ENCODE results near the gene CNTNAP2.

The CNTNAP2 gene

DNA sequence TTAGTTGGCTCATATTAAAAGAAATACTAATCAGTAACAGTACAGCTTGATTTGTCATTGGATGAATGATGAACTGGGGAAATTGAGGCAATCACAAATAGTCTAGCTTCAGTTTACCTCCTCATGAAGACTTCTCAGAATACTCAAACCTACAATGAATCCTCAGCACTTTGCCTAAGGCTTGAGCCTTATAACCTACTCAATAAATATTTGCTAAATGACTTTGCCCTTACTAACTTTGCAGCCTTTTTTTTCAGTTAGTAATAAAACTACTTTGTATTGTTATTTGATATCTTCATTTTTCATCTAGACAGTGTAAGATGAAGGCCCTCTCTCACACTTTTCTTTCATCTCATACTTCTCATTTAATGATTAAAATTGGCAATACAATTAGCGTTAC, 1311.5 kb downstream of the CNTNAP2 start:
- no peak for DNase-seq

DNA sequence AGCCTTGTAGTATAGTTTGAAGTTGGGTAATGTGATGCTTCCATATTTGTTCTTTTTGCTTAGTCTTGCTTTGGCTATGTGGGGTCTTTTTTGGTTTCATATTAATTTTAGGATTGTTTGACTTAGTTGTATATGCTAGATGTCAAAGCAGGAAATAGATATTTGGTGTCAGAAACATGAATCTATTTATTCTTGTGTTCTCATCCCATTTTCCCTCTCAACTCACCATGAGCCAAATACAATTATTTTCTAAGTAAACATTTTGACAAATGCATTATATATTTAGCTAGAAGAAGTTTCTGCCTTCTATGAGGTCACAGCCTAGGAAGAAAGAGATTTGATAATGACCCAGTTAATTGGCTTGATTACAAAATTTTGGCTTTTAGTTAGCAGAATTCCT, 1313.4 kb downstream of the CNTNAP2 start:
- no peak for DNase-seq

DNA sequence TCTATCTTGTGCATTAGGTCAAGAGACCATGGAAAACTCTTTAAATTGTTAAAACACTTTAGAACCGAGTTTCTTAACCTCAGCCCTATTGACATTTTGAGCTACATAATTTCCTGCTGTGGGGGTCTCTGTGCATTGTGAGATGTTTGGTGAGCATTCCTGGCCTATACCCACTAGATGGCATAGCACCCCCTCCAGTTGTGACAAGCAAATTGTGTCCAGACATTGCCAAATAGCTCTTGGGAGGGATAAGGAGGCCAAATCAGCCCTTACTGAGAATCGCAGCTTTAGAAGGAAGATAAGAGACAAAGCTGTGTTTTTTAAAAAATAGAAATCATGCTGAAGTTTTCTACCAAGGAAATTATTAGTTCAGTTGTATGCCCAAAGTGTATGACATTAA, 1315.5 kb downstream of the CNTNAP2 start:
- DNase-seq: no peak

DNA sequence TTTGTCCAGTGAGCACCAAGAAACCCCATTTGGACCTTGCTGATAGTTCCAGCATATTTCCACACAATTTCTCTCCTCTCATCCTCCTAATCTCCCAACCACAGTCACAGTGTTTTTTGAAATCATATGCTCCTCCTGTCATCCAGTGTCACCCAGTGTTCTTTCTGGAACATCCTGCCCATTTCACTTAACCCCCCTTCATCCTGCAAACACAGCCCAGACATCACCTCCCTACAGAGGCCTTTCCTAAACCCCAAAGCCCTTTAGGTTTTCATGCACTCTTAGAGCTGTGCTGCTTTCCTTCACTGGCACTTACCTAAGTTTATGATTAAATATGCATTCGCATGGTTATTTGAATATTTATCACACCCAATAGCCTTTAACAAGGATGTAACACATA, 1316.0 kb downstream of the CNTNAP2 start:
- no peak for DNase-seq

DNA sequence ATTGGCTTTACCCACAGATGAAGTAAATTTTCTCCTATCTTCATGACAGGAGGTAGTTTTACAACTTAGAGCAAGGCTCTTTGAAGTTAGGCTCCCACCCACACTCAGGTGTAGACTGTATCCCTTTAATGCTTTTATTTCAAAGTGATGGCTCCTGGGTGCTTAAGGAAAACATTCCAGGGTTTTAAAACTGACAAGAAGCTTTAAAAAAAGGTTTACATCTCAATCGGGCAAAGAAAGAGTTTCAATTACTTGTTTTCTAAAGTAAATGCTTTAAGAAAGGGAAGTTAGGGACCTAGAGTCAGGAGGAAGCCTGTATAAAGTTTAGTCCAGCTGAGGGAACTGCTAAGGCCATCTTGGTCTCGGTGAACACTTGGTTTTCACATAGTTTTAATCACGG, 1320.1 kb downstream of the CNTNAP2 start:
- no peak for DNase-seq

DNA sequence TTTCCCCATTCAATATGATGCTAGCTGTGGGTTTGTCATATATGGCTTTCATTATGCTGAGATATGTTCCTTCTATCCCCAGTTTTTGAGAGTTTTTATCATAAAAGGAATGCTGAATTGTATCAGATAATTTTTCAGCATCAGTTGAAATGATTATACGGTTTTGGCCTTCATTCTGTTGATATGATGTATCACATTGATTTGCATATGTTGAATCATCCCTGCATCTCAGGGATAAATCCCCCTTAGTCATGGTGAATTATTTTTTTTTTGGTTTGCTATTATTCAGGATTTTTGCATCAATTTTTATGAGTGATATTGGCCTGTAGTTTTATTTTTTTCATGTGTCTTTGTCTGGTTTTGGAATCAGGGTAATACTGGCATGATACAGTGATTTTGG, 1321.6 kb downstream of the CNTNAP2 start:
- no peak for DNase-seq

DNA sequence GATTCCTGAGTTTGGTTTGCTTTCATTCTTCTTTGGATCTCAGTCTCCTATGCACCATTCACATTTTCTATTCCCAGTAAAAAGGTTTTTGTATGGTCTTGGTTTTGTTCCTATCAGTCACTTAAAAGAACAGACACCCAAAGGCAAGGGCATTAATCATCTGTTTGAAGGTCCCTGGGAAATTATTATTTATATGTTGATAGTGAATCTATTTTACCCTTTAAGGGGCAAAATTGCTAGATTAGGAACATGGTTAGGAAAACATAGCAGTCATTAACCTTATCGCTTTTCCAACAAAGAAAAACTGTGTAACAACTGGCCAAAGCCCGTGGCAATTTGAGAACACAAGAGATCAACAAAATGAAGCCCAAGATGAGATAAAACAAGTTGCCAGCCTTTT, 1327.3 kb downstream of the CNTNAP2 start:
- no peak for DNase-seq

DNA sequence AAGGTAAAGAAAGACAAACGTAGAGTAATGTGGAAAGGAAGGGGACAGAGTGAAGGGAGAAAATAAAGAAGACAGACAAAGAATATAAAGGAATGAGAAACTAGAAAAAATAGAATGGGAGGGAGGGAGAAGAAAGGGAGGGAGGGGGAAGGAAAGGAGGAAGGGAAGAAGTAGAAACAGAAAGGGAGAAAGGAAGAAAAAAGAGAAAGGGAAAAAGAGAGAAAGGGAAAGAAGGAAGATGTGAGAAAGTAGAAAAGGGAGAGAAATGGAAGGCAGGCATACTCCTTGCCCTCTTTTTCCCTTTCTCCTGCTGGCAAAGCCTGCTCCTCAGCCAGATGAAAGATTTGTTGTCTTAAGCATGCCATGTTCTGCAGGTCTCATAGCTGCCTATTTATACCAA, 1336.2 kb downstream of the CNTNAP2 start:
- no peak for DNase-seq

DNA sequence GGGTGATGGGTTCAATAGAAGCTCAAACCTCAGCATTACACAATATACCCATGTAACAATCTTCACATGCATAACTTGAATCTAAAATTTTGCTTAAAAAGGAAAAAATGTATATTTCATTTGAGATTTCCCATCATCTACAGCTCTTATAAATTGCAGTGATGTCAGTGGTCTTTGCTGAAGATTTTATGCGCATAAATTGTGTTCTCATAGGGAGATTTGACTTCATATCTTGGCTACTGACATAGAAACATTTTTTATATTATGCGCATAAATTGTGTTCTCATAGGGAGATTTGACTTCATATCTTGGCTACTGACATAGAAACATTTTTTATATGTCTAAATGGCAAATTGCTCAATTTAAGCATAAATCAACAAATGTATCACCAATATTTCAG, 1348.6 kb downstream of the CNTNAP2 start:
- no peak for DNase-seq

DNA sequence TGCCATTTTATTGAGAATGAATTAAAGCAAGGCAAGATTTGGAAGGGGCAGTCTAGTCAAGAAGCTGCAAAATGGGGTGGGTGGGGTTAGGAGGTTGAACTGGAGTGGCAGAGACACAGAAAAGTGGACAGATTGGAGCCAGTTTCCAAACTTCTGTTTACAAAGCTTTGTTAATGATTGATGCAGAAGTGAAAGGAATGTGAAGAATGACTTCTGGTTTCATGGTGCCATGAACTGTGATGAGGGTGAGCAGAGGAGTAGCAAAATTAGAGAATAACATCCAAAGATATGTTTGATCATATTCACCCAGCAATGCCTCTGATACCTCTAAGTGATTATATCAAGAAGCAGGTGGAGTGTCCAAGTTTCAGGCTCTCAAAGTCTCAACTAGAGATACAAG, 1356.0 kb downstream of the CNTNAP2 start:
- no peak for DNase-seq

DNA sequence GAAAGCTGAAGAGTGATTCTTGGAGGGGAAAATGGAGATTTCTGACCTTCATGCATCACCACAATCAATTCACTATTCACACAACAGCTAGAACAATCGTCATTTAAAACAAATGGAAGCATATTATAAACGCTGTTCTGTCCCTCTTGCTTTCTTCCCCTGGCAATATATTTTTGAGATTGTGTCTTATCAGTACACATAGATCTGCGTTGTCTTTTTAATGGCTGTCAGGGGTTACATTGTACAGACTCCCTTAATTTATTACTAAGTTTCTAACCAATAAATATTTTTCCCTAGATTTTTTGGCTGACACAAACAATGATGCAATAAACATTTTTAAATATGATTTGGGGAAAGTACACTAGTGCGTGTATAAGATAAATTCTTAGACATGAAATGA, 1358.3 kb downstream of the CNTNAP2 start:
- DNase-seq: no peak

DNA sequence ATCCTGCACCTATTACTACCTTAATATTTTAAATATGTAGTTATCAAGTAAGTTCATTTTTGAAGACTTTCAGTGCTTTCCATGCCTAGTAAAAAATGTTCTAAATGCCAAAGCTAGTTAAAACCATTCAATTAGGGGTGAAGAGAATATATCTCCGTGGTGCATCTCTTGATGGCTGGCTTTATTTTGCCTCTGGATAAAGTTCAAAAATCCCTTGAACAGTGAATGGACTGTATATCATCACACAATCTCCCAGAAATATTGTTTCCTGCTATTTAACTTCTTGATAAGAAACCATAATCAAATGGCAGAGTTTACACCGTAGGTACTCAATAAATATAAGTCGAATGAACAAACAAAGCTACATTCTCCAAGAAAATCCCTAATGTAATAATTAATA, 1360.9 kb downstream of the CNTNAP2 start:
- DNase-seq: no peak

DNA sequence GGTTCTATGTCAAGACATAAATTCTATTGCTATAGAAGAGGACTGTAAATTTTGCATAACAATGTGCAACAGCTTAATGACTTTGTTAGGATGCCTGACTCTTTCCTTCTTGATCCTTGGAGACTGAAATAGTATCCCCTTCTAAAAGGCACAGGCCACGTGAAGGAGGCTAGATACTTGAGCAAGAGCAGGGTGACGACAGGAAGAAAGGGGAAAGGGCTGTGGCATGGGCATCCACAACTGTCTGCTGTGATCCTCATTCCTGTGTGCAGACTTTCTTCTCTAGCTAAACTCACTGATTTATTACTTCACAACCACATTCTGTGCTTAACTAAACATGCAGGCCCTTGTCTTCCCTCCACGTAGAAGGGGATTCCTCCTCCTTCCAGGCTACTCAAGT, 1362.2 kb downstream of the CNTNAP2 start:
- no peak for DNase-seq

DNA sequence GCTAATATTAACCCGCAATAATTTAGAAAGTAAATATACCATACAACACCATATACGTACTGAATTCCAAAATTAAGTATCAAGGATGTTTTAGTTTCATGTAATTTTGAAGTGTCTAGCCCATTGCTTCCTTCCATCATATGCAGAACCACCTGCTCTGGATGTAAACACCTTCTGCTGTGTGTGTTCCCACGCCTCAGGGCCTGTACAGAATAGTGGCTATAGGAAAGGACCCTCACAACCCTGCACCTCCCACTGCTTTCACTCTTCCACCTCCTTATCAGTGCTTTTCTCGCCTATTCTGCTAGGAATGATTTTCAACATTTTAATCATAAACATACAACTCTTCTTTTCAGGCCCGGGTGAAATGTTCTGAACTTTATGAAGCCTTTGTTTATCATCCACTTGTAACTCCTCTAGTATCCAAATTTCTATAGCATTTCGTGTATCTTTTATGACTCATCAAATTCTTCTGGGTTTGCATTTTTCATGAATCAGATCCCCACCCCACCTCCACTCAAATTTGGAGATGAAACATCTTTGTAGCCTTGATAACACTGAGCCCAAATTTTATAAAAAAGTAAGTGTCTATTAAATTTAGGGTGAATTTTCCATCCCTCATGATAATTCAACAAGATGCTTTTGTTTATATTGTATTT, 1367.2 kb downstream of the CNTNAP2 start:
- DNase-seq: no peak

DNA sequence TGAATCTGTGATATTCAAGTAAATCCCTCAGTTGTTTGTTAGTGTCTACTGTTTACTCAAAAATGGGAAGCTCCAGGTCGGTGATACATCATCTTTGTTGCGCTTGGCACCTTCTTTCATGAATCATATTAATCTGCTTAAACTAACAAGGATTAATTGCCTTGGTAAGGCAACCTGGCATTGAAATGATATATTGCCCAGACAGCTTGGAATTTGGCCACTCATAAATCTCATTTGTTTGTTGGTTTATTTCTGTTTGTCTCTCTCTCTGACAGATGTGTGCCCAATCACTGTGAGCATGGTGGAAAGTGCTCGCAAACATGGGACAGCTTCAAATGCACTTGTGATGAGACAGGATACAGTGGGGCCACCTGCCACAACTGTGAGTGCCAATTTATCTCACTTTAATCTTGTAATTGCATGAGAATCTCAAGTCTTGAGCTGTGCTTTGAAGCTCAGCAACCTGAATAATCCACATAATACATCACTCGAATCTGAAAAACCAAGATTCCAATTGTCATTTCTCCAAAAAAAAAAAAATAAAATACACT, 1369.1 kb downstream of the CNTNAP2 start:
- DNase-seq: no peak

DNA sequence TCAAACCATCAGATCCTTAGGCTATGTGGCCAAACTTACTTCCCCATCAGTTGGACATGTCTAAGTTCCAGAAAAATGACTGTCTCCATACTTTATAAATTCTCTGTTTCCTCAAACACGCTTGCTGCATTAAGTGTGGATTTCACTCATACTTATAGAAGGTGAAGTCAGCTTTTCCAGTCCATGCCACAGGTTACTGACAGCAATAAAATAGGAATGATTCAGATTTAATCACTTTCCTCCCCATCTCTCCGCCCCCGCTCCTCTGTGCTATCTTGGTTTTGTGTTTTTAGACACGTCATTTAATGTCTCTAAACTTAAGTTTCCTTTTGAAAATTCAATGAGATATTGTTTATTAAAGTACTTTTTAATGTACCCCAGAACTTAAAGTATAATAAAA, 1376.0 kb downstream of the CNTNAP2 start:
- no peak for DNase-seq

DNA sequence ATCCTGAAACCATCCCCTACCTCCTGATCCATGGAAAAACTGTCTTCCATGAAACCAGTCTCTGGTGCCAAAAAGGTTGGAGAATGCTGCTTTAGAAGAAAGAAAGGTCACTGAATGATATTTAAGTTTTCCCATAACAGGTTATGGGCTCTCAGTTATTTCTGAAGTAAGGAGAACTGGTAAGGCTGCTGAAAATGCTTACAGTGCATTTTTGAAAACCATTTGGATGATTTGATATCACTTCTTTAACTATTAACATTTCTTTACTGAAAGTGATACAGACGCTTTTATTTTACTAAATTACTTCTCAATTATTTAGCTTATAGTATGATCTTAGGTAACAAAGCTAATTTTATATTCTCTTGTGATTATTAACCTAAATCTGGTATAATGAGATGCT, 1379.6 kb downstream of the CNTNAP2 start:
- no peak for DNase-seq

DNA sequence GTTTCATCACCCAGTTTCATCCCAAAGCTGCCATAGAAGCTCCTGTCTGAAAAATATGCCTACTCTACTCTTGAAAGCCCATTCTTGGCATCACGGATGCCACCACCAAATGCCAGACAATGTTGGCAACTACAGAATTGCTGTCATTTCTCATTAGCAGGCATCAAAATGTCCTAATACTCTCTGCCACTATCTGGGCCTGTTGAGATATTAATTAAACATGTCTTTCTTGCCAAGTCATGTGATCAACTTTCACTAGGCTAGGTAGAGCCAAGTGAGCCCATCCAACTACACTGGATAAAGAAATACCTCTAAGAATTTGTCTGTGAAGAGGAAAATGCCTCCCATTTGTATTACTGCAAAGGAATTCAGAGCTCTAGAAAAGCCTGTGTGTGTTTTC, 1380.6 kb downstream of the CNTNAP2 start:
- no peak for DNase-seq

DNA sequence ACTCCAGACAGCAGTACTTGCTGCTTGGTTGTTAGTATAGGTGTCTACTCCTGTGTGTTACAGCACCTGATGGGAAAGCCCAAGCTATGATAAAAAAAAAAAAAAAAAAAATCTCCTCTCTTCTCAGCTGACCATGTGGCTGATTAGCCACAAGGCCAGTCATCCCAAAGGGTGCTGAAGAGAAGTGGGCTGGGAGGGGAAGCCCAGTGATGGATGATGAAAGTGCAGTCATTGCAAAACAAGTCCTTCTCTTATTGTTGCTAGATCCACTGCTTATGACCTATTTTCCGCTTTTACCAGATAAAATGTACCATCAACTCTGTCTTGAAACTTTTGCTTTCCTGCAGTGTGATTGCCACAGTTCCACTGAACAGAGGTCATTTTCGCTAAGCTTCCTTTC, 1381.5 kb downstream of the CNTNAP2 start:
- DNase-seq: no peak

DNA sequence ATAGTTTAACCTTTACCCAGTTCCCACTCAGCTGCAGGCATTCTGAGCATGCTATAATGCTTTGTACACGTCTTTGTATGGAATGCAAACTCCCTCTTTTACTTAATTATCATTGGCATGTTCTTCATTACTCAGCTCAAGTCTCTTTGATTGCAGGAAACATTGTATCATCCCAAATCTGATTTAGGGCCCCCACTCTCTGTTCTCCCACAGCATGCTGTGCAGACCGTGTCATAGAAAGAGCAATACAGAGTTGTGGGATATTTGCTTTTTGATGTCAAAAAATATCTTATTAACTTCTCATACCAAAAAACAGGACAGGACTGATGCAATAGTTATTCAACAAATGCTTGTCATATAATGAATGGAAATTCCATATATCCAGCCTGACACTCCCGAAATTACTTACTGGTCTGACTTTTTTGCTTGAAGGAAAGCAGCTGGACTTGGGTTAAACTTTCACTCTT, 1392.5 kb downstream of the CNTNAP2 start:
- no peak for DNase-seq

DNA sequence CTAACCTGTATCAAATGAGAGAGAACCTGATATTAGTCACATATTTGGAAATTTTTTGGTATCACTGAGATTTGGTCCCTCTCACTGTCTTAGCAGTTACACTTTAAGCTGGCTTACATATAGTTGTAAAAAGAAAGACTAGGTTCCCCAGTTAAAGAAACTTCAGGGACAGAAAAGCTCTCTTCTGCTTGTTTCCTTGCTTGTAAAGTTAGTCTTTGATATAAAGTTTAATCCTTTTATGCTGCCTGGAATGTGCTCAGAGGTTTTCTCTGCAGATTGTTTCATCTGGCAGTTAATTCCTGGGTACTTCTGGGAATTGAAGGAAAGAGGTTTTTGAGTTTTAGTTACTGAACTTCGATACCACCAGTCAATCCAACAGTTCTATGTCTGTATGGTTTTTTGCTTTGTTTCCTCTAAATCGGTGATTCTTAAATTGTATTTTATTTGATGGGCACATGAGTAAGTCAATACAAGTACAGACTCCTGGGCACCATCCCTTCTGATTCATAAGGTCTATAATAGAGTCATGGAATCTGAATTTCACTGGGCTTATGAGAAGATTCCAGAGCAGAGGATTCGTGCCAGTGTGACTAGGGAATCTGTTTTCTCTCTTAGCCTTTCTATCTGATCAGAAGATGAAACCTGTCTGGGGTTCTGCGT, 1393.1 kb downstream of the CNTNAP2 start:
- no peak for DNase-seq

DNA sequence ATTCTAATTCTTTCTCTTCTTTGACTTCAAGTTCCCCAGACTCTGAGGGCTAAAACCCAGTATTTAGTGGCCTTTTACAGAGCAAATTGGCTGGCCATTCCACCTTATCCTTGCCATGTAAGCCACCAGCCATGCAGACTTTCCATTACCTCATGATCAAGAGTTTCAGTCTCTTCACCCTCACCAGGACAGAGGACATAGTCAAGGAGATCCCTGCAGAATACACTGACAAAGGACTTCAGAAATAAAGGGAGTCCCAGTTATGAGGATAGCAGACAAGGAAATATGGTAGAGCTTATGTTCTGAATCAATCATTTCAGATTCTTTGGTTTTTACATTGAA, 1393.6 kb downstream of the CNTNAP2 start:
- no peak for DNase-seq

DNA sequence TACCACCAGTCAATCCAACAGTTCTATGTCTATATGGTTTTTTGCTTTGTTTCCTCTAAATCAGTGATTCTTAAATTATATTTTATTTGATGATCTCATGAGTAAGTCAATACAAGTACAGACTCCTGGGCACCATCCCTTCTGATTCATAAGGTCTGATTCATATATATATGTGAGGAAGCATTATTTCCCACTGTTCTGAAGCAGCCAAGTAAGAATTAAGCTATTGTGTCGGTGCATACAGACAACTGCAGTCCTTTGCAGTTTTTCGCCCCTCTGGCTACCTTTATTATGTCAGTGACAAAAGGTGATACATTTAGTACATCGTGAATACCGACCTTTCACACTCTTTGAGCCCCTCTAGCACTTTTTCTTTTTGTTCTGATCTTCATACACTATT, 1394.3 kb downstream of the CNTNAP2 start:
- no peak for DNase-seq

DNA sequence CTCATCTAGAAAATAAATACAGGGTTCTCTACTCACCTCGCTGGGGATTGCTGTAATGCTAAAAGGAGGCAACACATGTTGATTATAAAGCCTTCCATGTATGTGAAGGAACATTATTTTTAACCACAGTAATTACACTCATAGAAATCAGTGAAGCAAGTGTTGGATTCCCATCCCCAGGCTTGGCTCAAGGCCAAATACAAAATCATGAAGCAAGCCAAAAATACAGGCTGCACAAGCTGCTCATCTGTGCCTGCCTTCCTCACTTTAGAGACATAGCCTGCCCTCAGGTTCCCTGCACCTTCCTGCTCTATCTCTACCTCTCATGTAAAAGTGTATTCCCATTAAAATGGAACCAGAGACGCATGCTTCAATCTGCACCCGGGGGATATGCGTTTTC, 1396.8 kb downstream of the CNTNAP2 start:
- DNase-seq: no peak

DNA sequence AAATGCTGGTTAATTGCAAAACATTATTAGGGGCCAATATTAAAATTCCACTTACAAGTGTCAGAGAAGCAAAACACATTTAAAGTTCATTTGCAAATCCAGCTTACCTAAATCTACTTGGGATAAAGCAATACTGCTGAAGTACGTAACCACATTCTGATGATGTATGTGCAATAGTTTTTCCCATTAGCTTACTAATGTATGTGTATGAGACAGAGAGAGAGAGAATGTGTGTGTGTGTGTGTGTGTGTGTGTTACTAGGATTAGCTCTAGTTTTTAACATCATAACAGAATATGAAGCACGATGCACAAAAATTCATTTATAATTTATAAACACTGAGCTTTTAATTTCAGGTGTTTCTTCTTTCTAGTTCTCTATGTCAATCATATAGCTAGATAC, 1399.8 kb downstream of the CNTNAP2 start:
- DNase-seq: no peak
